ENCODE results near the gene PRRT2. TPM values are rescaled to one million over a fixed set of nuclear protein-coding genes. Genes with fewer than 3 reads are reported as not detected.

The PRRT2 gene
- total and polyA plus RNA-seq, 2 experiments from 2014 or later = 13.3 to 16.6 TPM

DNA sequence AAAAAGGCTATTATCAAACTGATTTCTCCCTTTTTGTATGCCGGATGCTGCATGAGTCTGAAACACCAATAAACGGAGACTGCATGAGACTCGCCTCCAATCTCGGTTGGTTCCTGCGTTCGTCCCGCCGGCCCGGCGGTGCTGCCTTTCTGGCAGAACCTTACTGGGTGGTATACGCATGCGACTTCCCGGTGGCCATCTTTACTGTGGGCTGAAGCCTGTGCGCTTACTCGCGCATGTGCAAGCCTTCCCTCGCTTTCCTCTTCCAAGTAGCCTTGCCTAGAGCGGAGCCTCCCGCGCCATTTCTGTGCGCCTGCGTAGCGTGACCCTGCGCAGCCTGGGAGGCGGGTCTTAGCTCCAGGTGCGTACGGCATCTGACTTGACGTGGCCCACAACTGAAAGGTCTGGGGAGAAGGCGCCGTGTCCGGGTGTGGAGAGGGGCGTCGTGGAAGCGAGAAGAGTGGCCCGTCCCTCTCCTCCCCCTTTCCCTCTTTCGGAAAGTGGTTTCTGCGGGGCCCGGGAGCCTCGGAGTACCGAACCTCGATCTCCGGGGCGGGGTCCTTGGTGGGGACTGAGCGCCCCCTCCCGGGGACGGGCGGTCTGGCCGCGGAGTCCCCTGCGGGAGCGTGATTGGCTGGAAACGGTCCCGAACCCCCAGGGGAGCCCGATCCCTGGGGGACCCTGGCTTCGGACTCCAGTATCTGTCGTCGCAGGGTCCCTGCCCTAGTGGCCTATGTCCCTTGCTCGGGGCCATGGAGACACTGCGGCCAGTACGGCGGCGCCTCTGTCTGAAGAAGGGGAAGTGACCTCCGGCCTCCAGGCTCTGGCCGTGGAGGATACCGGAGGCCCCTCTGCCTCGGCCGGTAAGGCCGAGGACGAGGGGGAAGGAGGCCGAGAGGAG, 4.0 kb downstream of the PRRT2 start, which contains the start of gene PAGR1:
TSS of gene PAGR1 (plus strand) at position 360 of the 901 bp plus-strand sequence. CDS start at position 734, 374 bp downstream.
- H3K9me3 Mint-ChIP-seq = peaks cover 4% of the 10 kb centered on the region; the same call in 1 of the 3 replicates

More for the DNA sequence above, 4.0 kb downstream of the PRRT2 start, which contains the start of gene PAGR1:
- Mint-ChIP-seq H3K27ac (peak within 1 kb of the TSS; percentile 98), H3K27me3 (ENCODE audit: insufficient read depth, low read depth, poor library complexity) (peaks cover 29% of the 10 kb centered on the region), H3K4me1 (peaks cover 53% of the 10 kb centered on the region), H3K36me3 (ENCODE audit: low read depth) (peaks cover 35% of the 10 kb centered on the region), H3K4me3 (peak within 1 kb of the TSS; percentile 96)
- Histone ChIP-seq H2AFZ (peak within 1 kb of the TSS; percentile 97), H3K4me2 (peak within 1 kb of the TSS; percentile 98), H4K20me1 (replicated peaks; ENCODE audit: insufficient read depth) (0 out of 2 replicates have a peak, but pooled peaks cover 2% of the 10 kb centered on the region), H3K36me3 (ENCODE audit: insufficient read depth) (peaks cover 13% of the 10 kb centered on the region), H3F3A (replicated peaks; ENCODE audit: low read depth) (peaks cover 31% of the 10 kb centered on the region; the same call in 1 of the 2 replicates), H3K9me2 (ENCODE audit: insufficient read depth) (no peaks in the 10 kb centered on the region), H3K27ac (ENCODE audit: low read depth) (peak within 1 kb of the TSS; percentile 78), H3K79me2 (replicated peaks; ENCODE audit: insufficient read depth) (peaks cover 23% of the 10 kb centered on the region), H3K4me3 (peak within 1 kb of the TSS; percentile 100), H3K4me1 (ENCODE audit: insufficient read depth) (peaks cover 45% of the 10 kb centered on the region), H3K27me3 (ENCODE audit: insufficient read depth) (no peaks in the 10 kb centered on the region)
- DNase-seq (ENCODE audit: low spot score) = peak; percentile 99
- peak; percentile 46 for ATAC-seq
- TF ChIP-seq ZNF331 (CRISPR knock-in tag; IDR thresholded peaks at IDR 0.05; ENCODE audit: low read depth) = no peak
- peak; percentile 88 for TF ChIP-seq POLR2AphosphoS5 (IDR thresholded peaks at IDR 0.05; ENCODE audit: low read depth)
- TF ChIP-seq, protein P1, sequence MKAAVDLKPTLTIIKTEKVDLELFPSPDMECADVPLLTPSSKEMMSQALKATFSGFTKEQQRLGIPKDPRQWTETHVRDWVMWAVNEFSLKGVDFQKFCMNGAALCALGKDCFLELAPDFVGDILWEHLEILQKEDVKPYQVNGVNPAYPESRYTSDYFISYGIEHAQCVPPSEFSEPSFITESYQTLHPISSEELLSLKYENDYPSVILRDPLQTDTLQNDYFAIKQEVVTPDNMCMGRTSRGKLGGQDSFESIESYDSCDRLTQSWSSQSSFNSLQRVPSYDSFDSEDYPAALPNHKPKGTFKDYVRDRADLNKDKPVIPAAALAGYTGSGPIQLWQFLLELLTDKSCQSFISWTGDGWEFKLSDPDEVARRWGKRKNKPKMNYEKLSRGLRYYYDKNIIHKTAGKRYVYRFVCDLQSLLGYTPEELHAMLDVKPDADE (IDR thresholded peaks at IDR 0.05) = peak; percentile 79
- TF ChIP-seq, protein P2, sequence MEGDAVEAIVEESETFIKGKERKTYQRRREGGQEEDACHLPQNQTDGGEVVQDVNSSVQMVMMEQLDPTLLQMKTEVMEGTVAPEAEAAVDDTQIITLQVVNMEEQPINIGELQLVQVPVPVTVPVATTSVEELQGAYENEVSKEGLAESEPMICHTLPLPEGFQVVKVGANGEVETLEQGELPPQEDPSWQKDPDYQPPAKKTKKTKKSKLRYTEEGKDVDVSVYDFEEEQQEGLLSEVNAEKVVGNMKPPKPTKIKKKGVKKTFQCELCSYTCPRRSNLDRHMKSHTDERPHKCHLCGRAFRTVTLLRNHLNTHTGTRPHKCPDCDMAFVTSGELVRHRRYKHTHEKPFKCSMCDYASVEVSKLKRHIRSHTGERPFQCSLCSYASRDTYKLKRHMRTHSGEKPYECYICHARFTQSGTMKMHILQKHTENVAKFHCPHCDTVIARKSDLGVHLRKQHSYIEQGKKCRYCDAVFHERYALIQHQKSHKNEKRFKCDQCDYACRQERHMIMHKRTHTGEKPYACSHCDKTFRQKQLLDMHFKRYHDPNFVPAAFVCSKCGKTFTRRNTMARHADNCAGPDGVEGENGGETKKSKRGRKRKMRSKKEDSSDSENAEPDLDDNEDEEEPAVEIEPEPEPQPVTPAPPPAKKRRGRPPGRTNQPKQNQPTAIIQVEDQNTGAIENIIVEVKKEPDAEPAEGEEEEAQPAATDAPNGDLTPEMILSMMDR (conservative IDR thresholded peaks at IDR 0.05; ENCODE audit: low read depth in 2 of 2) = peak; percentile 79 to 80
- no peak for TF ChIP-seq NANOG (IDR thresholded peaks at IDR 0.05; ENCODE audit: borderline replicate concordance)
- TF ChIP-seq CREB1 (CRISPR knock-in tag; IDR thresholded peaks at IDR 0.05; ENCODE audit: low read depth) = peak; percentile 89
- TF ChIP-seq, protein P3, sequence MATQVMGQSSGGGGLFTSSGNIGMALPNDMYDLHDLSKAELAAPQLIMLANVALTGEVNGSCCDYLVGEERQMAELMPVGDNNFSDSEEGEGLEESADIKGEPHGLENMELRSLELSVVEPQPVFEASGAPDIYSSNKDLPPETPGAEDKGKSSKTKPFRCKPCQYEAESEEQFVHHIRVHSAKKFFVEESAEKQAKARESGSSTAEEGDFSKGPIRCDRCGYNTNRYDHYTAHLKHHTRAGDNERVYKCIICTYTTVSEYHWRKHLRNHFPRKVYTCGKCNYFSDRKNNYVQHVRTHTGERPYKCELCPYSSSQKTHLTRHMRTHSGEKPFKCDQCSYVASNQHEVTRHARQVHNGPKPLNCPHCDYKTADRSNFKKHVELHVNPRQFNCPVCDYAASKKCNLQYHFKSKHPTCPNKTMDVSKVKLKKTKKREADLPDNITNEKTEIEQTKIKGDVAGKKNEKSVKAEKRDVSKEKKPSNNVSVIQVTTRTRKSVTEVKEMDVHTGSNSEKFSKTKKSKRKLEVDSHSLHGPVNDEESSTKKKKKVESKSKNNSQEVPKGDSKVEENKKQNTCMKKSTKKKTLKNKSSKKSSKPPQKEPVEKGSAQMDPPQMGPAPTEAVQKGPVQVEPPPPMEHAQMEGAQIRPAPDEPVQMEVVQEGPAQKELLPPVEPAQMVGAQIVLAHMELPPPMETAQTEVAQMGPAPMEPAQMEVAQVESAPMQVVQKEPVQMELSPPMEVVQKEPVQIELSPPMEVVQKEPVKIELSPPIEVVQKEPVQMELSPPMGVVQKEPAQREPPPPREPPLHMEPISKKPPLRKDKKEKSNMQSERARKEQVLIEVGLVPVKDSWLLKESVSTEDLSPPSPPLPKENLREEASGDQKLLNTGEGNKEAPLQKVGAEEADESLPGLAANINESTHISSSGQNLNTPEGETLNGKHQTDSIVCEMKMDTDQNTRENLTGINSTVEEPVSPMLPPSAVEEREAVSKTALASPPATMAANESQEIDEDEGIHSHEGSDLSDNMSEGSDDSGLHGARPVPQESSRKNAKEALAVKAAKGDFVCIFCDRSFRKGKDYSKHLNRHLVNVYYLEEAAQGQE (IDR thresholded peaks at IDR 0.05; ENCODE audit: unreplicated experiment) = peak; percentile 7

All from GM23338 (cell line).